HG02798 (cell line): Measurements from ENCODE around the gene NFE2L3.
"Not testable (repeated sequence)": the region's sequence is repeated elsewhere in the genome, so short reads cannot be mapped to it uniquely, and the experiment has no call there.

Experiments used
- ATAC-seq: cut with Tn5 transposase; IDR thresholded peaks from one replicate; pipeline ENCODE4 v1.9.1; 2021; ENCODE audit warnings: mild to moderate bottlenecking; ENCODE audit not compliant: unreplicated experiment, poor library complexity

Gene NFE2L3, protein sequence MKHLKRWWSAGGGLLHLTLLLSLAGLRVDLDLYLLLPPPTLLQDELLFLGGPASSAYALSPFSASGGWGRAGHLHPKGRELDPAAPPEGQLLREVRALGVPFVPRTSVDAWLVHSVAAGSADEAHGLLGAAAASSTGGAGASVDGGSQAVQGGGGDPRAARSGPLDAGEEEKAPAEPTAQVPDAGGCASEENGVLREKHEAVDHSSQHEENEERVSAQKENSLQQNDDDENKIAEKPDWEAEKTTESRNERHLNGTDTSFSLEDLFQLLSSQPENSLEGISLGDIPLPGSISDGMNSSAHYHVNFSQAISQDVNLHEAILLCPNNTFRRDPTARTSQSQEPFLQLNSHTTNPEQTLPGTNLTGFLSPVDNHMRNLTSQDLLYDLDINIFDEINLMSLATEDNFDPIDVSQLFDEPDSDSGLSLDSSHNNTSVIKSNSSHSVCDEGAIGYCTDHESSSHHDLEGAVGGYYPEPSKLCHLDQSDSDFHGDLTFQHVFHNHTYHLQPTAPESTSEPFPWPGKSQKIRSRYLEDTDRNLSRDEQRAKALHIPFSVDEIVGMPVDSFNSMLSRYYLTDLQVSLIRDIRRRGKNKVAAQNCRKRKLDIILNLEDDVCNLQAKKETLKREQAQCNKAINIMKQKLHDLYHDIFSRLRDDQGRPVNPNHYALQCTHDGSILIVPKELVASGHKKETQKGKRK

DNA sequence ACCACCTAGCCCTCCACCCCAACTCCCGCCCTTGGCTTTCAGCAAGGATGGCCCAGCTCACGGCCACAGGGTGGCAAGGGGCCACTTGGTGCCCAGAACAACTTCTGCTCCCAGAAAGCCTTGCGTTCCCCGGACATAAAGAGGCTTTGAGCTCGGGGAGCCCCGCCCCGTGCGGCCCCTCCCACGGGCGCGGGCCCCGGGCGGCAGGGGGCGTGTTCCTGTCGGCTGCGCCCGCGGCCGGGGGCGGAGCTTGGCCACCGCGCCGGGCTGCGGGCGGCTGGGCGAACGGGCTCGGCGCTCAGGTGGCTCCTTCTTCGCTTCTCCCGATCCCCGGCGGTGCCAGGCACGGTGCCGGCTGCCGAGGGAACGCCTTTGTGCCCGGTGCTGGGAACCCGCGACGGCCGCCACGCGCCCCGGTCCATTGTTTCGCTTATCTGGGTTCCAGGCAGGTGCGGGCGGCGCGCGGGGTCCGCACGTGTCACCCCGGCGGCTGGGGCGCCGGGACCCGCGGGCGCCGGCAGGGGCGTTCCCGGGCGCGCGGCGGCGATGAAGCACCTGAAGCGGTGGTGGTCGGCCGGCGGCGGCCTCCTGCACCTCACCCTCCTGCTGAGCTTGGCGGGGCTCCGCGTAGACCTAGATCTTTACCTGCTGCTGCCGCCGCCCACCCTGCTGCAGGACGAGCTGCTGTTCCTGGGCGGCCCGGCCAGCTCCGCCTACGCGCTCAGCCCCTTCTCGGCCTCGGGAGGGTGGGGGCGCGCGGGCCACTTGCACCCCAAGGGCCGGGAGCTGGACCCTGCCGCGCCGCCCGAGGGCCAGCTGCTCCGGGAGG lies at the start of gene NFE2L3:
Gene NFE2L3 (plus strand): TSS at position 246 of the 829 bp plus-strand sequence. CDS start 301 bp downstream, at position 547.
- peak; percentile 79 for ATAC-seq

DNA sequence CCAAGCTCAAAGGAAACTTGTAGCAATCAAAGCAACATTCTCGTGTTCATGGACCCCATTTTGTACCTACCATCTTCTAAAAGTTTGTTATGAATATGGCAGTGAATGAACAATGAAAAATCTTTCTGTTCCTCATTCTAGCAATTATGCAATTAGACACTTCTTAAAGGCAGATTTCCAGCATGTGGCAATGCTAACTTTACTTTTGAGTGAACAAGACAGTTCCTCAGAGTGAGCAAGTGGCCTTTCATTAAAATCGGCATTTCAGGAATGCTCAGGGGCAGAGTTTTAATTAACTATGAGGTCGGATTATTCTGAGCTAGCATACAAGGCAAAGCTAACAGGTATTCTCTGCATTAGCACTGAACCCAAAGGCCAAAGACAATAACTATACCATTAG lies 48.4 kb upstream of the NFE2L3 start:
- ATAC-seq = no peak

DNA sequence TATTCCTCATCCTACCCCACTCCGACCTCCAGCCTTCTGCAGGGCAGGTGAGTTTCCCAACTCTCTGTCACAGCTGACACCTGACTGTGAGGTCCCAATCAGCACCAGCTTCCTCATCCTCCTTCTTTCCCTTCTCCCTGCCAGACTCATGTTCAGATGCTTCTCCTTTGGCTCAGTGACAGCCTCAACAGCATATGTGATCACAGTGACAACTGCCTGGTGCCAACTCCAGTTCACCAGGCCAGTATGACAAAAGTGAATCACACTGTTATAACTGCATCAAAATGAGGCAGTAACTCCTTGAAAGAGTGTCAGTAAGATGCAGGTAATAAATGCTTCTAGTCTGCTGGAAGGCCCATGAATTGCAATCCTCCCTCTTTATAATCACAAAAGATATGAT lies 46.8 kb upstream of the NFE2L3 start:
- no peak for ATAC-seq

DNA sequence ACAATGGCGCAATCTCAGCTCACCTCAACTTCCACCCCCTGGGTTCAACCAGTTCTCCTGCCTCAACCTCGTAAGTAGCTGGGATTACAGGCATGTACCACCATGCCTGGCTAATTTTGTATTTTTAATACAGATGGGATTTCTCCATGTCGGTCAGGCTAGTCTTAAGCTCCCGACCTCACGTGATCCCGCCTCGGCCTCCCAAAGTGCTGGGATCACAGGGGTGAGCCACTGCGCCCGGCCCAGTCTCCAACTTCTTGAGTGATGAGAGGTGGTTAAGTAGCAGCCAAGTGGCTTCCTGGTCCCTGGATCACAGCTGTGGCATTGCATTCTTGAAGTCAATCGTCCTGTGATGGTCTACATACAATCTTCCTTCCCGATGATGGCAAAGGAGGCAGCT lies 46.1 kb upstream of the NFE2L3 start:
- no peak for ATAC-seq

DNA sequence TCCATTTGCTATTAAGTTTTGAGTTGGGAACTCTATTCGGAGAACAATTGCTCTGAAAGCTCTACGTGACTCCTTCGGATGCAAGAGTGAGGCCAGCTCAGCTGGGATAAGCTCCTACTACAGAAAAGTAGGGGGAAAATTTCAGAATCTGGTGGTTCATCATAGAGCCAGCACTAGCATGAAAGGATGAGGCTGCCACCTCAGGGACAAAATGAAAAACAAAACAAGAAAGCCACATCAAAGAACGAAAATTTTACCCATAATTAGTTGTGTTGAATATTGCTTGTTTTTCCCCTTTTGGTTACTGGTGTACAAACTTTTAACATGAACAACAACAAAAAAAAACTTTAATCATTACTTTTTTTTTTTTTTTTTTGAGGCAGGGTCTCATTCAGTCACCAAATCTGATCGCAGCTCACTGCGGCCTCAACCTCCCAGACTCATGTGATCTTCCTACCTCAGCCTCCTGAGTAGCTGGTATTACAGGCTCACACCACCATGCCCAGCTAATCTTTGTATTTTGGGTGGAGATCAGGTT lies 39.7 kb upstream of the NFE2L3 start:
- ATAC-seq = no peak

DNA sequence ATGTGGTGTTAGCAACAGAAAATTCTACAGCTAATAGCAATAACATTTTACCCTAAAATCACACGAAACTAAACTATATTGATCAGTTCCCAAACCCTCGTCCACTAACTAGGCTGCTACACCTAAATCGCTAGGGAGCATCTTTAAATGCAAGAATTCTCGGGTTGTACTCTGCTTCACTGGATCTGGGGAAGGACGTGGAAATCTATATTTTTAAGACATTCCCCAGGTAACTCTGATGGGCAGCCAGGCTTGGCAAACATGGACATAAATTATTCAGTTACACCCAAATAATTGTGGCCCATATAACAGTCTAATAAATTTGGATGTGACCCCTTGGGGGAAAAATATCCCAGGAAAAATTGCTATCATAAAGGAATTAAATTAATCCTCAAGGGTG lies 36.3 kb upstream of the NFE2L3 start:
- ATAC-seq = no peak

DNA sequence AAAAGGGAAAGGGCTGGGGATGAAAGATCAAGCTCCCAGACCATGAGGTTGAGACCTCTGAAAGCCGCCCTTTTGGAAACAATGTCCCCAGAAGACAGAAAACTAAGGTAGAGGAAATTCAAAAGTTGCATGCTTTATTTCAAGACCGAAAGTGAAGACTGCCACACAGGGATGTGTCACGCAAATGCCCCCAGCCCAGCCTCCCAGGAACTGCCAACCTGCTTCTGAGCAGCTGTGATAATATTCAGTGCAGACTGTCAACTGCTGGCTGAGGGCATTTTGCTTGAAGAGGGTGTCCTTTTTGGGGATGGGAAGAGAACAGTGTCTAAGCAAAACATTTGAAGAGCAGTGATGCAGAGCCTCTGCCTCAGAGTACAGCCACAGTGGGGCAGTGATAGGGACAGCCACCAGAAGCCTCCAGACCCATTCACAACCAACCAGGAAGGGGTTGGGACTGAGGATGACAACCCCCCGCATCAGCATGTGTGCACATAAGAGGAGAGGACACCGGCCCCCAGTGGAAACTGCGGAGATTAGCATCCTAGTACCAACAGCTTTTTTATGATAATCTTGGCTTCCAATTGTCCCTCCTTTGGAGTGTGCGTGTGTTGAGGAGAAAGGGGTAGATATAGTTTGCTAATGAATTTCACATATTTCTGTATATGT lies 34.7 kb upstream of the NFE2L3 start:
- no peak for ATAC-seq

DNA sequence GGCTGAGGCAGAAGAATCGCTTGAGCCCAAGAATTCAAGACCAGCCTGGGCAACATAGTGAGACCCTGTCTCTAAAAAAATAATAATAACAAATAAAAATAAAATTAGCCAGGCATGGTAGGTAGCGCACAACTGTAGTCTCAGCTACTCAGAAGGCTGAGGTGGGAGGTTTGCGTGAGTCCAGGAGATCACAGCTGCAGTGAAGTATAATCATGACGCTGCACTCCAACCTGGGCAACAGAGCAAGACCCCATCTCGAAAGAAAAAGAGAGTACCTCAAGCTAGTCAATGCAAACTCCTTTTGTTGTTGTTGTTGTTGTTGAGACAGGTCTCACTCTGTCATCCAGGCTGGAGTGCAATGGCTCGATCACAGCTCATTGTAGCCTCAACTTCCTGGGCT lies 34.0 kb upstream of the NFE2L3 start:
- ATAC-seq = no peak

DNA sequence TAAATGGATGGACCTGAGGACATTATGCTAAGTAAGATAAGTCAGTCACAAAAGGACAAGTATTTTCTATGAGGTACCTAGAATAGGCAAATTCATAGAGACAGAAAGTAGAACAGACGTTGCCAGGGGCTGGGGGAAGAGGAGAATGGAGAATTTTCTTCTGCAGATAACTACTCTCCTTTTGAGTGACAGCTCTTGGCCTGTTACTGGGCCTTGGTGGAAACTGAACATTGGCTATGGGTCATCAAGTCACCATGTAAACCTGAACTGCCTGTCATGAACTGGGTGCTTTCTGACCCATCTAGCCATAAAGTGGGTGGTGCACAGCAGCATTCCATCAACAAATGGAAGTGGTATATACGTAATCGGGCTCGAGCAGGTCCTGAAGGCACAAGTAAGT lies 29.3 kb upstream of the NFE2L3 start:
- no peak for ATAC-seq

DNA sequence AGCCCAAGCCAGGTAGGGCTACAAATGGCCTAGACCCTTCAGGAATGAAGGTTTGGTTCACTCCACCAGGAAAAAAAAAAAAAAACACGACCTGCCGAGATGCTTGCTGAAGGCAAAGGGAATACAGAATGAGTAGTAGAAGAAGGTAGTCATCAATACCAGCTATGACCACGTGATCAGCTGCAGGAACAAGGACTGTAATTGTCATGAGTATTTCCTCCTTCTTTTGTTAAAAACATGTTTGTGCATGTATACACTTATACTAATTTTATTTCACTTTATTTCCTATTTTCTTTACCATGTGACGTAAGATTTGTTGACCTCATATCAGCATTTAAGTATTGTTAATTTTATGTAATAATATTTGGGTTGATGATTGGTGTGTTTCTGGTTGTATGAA lies 27.2 kb upstream of the NFE2L3 start:
- not testable (repeated sequence) for ATAC-seq

DNA sequence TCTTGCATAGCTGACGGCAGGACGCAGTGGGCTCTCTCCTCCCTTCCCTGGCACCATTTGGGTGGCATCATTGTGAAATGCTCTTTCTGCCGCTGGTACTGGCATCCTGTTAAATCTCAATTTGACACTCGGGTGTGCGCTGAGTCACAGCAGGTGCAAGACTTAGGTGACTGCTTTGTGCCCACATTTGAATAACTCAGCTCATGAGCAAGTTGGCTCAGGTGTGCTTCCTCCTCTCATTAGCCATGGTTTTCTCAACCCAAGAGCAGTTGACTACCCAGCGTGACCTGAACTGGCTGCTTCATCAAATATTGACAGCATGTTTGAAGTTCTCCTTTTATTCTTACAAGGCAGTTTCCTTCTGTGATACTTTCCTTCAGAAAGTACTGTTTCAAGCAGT lies 24.6 kb upstream of the NFE2L3 start:
- no peak for ATAC-seq

DNA sequence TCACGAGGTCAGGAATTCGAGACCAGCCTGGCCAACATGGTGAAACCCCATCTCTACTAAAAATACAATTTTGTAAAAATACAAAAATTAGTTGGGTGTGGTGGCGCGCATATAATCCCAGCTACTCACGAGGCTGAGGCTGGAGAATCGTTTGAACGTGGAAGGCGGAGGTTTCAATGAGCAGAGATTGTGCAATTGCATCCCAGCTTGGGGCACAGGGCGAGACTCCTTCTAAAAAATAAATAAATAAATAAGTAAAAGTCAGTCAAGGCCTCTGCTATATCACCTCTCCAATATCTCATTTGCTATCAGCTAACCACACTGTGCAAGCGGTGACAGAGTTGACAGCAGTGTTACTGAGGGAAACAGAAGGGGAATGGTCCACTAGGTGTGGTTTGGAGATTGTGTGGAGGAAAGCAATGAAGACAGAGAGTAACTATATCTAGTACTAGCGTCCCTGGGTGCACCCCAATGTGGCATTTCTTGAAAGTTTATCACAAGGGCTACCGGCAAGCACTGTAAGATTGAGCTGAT lies 20.9 kb upstream of the NFE2L3 start:
- ATAC-seq = no peak

DNA sequence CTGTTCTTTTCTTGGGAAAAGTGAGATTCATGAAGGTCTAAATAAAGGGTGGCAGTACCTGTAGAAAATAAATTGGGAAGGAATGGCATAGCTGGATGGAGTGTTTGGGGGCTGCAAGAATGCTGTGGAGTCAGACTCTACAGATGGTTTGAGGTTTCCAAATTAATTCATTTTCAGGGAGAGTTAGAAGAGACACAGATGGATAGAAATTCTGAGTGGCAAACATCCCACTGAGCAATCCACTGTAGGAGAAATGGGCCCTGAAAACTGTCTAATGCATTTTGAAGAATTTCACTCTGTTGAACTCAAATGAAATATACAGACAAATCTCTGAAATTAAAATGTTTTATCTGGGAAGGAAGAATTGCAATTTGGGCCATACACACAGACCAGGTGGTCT lies 16.9 kb upstream of the NFE2L3 start:
- ATAC-seq = no peak

DNA sequence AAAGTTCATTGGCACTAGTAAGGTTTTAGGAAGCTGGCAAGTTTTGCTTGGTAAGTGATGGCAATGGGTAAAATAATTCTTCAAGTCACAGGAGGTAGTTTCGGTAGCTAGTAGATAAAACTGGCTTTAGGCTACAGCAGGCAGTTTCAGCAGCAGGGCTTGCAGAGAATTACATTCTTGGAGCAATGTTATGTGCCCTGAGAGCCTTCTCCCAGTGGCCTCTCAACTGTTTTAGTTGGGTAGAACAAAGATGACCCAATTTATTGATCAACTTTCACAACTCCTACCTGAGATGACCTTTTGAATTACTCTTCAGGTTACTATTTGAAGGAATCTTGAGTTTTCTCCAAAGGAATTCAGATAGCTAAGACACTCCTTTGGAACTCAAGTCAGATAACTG lies 16.4 kb upstream of the NFE2L3 start:
- ATAC-seq = no peak

DNA sequence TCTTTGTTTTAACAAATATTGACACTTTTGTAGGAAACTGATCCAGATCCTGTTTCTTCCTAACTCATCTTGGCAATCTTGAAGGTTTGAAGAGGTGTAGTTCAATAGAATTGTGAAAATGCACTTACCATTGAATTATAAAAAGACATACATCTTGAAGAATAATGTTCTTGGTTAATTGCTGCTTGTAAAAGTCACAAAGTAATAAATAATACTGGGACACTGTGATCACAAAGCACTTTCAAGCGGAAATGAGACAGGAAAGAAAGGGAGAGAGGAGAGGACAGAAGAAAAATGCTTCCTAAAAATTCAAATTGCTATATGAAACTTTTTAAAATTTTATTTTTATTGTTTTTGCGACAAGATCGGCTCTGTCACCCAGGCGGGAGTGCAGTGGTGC lies 15.2 kb upstream of the NFE2L3 start:
- no peak for ATAC-seq

DNA sequence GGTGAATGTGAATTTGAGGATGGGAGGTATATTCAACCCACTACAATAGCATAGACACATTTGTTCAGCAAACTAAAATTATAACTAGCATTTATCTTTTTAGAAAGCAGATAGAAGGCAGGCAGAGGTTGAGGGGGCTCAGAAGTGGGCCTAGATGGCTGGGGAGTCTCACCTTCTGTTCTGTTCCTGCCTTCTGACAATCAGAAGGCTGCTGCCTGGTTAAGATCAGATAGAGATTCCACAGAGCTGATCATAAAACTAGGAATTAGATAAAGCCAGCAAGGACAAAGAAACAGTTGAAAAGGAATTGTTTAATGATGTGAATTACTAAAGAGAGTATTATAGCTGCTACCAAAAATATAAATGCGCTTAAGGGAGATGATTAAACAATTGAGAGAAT lies 11.6 kb upstream of the NFE2L3 start:
- no peak for ATAC-seq

DNA sequence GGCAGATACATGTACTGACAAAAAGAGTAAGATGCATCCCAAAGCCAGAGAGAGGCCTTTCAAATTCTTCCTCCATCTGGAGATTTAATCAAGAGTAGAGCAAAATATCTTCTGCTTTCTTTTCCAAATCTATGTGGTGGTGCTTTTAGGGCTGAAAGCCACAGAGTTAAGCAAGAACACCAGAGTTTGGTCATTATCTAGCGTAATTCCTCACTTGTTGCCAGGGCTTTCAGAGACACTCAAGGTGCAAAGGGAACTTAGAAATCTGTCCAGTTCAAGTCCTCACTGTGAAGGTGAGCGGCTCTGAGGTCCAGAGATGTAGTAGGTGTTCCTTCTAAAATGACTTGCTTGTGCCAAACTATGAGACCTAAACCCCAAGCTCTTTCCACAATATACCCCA lies 10.9 kb upstream of the NFE2L3 start:
- no peak for ATAC-seq

DNA sequence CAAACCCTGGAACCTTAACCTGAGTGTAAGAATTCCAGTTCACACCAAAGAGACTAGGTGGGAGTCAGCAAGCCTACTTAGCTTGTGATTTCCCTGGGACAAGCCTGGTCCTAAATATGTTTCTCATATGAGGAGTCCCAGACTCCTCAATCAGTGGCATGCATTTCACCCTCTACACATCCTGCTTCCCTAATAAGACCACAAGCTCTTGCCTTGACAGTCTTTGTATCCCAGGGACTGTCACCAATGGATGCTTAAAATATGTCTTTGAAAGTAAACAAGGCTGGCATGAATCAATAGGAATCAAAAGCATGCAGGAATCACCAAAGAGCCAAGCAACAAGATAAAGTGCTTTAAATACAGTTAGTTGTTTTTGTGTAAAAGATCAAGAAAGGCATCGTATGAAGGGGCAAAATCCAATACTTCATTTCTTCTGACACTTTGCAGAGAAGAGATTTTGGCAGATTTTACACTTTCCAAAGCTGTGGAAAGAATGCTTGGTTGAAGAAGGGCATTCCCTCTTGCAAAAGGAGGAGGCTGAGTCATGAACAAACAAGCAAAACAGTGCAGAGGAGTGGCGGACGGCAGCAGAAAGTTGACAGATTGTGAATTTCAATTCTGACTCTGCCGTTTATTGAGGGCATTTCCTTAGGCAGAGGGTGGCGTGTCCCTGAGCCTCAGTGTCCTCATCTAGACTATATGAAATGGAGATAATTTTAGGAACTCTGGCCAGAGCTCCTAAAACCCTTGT lies 8.5 kb upstream of the NFE2L3 start:
- no peak for ATAC-seq
